Activated CD8-positive, alpha-beta memory T cell treated with anti-CD3 and anti-CD28 coated beads for 24 hours (primary cell): ENCODE data around the gene CMC1.
"Not testable (repeated sequence)": the region's sequence is repeated elsewhere in the genome, so short reads cannot be mapped to it uniquely, and the experiment has no call there.

ENCODE experiments used
- DNase-seq: peaks from one replicate; pipeline ENCODE4 v3.0.0-alpha.2; 2020

The CMC1 gene

GRCh38 chr3:28247286-28247685, 5.9 kb downstream of the CMC1 start:
- DNase-seq = no peak

- no peak for DNase-seq
Observed at GRCh38 chr3:28250999-28251398, 9.6 kb downstream of the CMC1 start.

- DNase-seq = no peak
Observed at GRCh38 chr3:28252001-28252431, 10.6 kb downstream of the CMC1 start.

GRCh38 chr3:28253040-28253715, 11.8 kb downstream of the CMC1 start:
- DNase-seq = no peak

GRCh38 chr3:28262001-28262400, 20.6 kb downstream of the CMC1 start:
- no peak for DNase-seq

- no peak for DNase-seq
Observed at GRCh38 chr3:28265641-28266040, 24.2 kb downstream of the CMC1 start.

GRCh38 chr3:28267984-28268849, 26.8 kb downstream of the CMC1 start:
- DNase-seq = no peak

- DNase-seq = no peak
Observed at GRCh38 chr3:28268989-28269388, 27.6 kb downstream of the CMC1 start.

GRCh38 chr3:28269884-28270283, 28.5 kb downstream of the CMC1 start:
- DNase-seq = not testable (repeated sequence)

GRCh38 chr3:28273837-28274236, 32.4 kb downstream of the CMC1 start:
- DNase-seq = no peak

- no peak for DNase-seq
Observed at GRCh38 chr3:28278918-28279317, 37.5 kb downstream of the CMC1 start.

- no peak for DNase-seq
Observed at GRCh38 chr3:28279770-28280169, 38.4 kb downstream of the CMC1 start.

GRCh38 chr3:28280781-28281180, 39.4 kb downstream of the CMC1 start:
- DNase-seq = no peak

- DNase-seq = no peak
Observed at GRCh38 chr3:28286595-28286994, 45.2 kb downstream of the CMC1 start.

- DNase-seq = no peak
Observed at GRCh38 chr3:28287046-28287445, 45.6 kb downstream of the CMC1 start.

- DNase-seq = no peak
Observed at GRCh38 chr3:28290863-28291300, 49.5 kb downstream of the CMC1 start.

GRCh38 chr3:28291577-28291976, 50.2 kb downstream of the CMC1 start:
- no peak for DNase-seq

- DNase-seq = no peak
Observed at GRCh38 chr3:28292622-28293021, 51.2 kb downstream of the CMC1 start.

- no peak for DNase-seq
Observed at GRCh38 chr3:28294667-28295413, 53.4 kb downstream of the CMC1 start.

GRCh38 chr3:28295898-28296490, 54.6 kb downstream of the CMC1 start:
- no peak for DNase-seq

GRCh38 chr3:28299705-28300104, 58.3 kb downstream of the CMC1 start:
- DNase-seq = no peak

GRCh38 chr3:28300345-28300962, 59.0 kb downstream of the CMC1 start:
- DNase-seq = no peak

- no peak for DNase-seq
Observed at GRCh38 chr3:28301688-28302087, 60.3 kb downstream of the CMC1 start.
